Activated CD4-positive, alpha-beta T cell treated with anti-CD3 and anti-CD28 coated beads for 48 hours (primary cell): ENCODE data around the gene STAG2.
"Not testable (repeated sequence)": the region's sequence is repeated elsewhere in the genome, so short reads cannot be mapped to it uniquely, and the experiment has no call there.

Source experiments
- DNase-seq: peaks from one replicate; pipeline ENCODE4 v3.0.0-alpha.2; 2020

The STAG2 gene

DNA sequence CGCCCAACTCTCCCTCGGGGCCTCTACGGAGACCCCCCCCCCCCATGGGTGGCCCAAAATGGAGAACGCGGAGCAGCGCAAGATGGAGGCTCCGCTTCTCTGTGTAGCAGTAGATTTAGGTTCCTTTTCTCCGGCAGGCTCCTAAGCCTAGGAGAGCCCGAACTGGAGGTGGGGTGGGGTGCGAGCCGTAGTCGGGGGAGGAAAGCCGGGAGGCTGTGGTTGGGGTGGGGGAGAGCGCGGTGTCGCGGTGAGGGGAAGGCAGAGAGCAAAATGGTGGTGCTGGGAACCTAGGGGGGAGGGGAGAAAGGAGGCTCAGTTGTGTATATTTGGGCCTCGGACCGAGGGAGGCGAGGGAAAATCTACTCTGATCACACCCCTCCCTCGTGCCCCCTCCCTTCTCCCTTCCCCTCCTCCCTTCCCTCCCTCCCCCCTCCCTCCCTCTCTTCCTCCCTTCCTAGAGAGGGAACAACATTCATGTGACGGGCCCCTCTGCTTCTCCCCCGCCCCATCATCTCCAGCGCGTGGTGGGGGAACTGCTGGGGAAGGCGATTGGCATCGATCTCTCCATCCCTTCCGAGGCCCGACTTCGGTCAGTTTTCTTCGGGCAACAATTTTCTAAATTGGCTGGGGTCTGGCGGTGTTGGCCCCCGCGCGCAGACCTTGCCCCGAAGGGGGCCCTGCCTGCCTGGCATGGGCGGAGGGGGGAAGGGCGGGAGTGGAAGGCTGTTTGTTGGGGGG, at the start of gene STAG2:
Gene STAG2 (plus strand): TSS at position 439 of the 738 bp plus-strand sequence. CDS start 60,922 bp downstream, outside the sequence.
- peak; percentile 74 for DNase-seq

DNA sequence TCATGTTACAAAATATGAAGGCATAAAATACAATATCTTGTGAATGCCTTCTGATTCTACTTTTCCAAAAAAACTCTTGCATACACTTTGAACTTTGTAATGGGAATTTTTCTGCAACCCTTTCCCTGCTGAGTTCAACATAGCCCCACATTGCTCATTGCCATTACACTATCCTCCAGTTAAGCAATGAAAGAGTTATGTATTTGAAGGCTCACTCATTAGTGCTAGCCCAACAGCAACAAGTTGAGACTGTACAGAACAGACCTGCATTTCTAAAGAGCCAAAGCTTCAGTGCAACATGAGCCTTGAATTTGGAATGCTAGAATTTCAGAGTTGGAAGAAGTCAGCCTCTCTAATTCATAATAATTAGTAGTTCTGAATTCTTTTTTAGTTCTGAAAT, 44.4 kb upstream of the STAG2 start:
- DNase-seq: no peak

DNA sequence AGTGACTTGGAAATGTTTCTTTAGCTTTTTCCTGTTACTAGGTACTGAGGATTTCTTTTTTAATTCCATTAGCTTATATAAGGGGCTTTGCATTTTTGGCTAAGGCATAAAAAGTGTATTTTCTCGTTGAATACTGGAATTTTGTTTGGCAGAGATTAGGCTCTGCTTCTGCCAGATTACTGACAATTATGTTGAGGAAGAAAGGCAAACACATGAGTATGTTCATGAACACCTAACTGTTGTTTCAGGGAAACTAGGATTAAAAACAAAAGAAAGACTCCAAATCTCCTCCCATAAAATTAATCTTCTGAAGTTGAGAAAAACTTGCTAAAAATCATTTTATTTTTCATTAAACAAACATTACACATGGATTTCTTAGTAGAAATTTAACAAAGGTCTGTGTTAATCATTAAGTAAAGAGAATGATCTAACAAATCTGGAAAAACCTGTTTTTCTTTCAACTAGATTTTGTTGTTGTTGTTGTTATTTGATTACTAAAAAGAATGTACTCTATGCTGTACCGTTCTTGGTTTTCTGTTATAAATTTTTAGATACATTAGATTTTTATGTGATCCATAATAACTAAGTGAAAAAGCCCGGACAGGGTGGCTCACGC, 43.3 kb upstream of the STAG2 start:
- no peak for DNase-seq

DNA sequence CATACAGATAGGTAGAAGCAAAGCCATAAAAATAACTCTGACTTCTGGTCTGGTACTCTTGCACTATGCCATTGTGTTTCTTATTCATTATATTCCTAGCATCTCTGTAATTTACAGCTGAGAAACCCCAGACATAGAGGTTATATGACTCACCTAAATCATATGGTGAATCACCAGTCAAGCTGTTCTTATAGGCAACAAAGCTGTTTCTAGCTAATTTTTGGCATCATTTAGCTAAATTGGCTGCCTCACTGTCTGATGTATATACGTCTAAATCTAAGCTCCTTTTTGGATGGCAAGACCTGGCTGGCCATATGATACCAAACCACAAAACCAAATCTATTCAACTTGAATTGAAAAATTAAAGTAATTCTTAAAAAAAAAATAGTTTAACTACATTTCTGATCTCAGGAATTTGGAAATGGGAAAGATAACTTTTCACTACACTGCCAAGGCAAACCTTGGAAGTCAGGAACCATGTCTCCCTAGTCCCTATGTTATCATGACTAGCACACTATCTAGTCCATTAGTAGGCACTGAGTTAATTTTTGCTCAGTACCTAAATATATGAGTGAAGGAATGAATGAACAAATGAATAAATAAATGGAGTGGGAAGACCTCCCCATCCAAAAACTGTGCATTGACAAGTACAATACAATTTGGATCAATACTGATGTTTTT, 41.3 kb upstream of the STAG2 start:
- no peak for DNase-seq

DNA sequence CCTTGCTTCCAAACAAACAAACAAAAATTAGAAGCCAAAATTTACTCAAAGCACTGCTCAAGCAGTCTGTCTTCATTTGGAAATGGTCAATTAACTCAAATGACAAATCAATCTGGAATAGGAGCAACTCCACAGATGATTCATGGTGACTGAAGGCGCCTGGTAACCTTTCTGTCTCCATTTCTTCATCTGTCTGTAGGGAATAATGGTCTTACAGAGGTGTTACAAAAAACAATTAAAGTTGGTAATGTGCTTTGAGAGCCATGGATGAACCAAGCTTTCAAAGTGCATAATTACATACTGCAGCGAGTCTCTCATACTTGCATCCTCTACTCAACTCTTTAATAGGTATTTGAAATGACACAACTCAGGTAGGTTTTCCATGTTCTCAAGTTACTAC, 38.3 kb upstream of the STAG2 start:
- no peak for DNase-seq

DNA sequence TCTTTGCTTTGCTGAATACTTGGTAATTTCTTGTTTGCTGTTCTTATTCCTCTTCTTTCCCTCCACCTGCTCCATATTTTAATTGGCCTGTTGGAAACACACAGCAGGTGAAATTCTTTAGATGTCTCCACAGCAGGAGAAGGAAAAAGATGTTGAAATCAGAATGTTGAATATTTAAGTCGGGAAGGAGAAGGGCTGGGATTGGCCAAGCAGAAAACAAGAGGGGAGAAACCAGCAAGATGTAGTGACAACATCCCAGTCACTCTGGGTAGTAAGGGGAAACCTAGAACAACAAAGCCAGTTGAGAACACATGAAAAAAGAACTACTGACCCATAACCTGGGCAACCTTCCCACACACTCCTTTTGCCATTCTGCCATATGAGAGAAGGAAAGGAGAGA, 37.3 kb upstream of the STAG2 start:
- DNase-seq: no peak

DNA sequence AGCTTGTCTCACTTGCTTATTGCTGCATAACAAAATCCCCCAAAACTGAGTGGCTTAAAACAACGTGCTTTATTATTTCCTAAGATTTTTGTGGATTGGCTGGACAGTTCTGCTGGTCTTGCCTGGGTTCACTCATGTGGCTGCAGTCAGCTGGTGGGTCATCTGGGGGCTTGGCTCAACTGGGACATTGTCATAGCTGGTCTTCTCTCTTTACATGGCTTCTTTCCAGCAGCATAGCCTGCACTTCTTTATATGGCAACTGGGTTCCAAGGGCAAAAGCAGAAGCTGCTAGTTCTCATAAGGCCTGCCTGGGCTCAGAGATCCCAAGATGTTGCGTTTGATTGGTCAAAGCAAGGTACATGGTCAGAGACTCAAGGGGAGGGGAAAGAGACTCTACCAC, 33.7 kb upstream of the STAG2 start:
- DNase-seq: no peak

DNA sequence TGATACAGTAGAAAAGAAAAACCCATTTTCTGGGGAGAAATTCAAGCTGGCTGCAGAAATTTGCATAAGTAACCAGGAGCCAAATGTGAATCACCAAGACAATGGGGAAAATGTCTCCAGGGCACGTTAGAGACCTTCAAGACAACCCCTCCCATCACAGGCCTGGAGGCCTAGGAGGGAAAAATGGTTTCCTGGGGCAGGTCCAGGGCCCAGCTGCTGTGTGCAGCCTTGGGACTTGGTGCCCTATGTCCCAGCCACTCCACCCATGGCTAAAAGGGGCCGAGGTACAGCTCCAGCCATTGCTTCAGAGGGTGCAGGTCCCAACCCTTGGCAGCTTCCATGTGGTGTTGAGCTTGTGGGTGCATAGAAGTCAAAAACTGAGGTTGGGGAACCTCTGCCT, 29.5 kb upstream of the STAG2 start:
- not testable (repeated sequence) for DNase-seq

DNA sequence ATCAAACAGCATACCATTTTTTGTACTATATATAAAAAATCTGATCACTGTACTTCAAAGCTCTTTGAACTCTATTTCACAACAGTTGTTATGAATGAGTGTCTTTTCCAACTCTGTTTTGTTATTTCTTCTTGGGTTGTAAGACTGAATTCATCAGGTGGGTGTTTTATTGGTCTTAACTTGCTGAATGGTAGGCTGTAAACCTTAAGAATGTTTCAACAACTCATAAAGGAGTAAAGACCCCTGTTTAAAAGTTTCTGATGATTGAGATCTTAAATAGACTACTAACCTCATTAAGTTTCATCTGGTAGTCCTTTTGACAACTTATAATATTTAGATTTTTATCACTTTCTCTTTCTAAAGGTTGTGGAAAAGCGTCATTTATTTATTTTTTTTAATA, 18.4 kb upstream of the STAG2 start:
- no peak for DNase-seq

DNA sequence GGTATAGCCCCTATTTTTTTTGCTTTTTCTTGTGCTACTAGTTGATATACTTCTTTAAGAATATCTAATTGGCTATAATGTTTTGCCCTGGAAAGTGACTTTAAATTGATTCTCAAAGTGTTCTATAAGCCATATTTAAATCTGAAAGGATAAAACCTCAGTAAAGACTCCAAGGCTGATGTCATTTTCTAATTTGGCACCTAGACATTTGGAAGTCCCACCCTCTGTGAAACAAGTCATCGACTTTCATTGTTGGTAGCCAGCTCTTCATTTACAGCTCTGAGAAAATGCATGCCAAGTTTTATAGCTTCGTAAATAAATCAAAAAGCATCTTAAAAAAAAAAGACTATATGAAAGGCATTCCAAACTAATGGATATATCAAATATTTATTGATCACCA, 18.0 kb upstream of the STAG2 start:
- no peak for DNase-seq

DNA sequence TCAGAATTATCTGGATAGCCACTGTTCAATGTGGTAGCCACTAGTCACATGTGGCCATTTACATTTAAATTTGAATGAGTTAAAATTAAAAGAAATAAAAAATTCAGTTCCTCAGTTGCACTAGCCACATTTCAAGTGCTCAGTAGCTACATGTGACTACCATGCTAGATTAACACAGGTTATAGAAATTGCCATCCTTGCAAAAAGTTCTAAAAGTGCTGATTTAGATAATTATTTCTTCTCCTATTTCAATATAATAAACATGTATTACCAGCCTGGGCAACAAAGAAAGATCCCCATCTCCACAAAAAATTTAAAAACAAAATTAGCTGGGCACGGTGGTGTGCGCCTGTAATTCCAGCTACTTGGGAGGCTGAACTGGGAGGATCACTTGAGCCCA, 11.7 kb upstream of the STAG2 start:
- no peak for DNase-seq

DNA sequence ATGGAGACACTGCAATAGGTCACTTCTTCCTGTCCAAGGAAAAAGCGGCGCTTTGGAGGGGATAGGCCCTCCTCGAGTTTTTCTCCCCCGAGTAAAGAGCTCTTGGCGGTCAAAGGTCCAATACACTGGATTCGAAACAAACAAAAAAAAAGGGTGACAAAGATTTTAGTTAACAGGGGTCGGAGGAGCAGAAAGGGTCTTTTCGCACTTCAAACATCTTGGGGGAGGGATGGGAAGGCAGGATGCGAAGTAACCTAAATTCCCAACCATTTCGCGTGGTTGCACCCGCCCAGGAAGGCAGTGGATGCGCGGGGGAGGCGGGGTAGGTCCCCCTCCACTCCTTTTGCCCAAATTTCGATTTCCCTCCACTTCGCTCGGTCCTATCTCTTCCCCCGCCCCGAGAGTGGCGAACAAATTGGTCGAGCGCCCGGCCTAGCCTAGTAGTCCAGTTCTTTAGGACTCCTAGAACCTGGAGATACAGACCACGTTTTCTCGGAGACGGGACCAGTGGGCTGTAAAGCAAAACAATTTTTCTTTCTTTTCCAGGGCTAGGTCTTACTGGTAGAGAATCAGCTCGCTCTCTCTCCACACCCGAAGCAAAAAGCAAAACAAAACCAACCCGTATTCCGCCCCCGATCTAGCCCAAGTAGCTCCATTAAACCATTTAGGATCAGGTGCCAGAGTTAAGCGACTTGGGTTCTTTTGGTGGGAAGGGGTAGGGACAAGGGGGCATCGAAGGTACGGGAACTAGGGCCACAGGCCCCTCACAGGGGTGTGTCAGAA, 2.0 kb upstream of the STAG2 start:
- peak; percentile 10 for DNase-seq

DNA sequence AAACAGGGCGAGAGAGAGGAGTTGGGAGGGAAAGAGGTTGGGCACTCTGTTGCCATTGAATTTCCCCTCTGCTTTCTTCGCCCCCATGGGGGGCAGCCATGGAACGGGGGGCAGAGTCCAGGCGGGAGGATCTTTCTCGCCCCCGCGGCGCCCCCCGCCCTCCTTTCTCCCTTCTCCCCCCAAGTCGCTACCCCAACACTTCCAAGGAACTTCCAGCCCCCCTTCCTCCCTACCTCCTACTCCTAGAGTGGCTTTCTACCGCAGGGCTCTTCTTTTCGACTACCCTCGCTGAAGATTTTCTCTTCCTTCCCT, 594 bp upstream of the STAG2 start:
- DNase-seq: no peak

DNA sequence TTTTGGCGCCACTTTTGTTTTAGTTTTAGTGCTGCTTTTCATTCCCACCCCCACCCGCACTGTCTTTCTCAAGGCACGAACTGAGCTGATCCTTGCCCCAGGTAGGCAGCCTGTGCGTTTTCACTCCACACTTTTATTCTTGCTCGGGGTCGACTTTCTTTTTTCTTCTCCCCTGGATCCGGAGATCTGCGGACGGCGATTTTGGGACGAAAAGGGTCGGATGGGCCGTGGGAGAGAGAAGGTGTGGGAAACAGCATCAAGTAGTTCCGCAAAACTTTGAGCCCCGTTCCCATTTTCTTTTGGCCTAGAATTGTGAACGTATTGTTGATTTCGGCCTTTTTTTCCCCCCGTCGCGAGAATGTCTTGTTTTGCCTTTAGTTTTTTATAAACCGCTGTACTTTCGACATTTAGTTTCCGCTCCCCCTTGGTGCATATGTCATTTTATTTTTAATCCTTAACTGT, 531 bp downstream of the STAG2 start:
- no peak for DNase-seq

DNA sequence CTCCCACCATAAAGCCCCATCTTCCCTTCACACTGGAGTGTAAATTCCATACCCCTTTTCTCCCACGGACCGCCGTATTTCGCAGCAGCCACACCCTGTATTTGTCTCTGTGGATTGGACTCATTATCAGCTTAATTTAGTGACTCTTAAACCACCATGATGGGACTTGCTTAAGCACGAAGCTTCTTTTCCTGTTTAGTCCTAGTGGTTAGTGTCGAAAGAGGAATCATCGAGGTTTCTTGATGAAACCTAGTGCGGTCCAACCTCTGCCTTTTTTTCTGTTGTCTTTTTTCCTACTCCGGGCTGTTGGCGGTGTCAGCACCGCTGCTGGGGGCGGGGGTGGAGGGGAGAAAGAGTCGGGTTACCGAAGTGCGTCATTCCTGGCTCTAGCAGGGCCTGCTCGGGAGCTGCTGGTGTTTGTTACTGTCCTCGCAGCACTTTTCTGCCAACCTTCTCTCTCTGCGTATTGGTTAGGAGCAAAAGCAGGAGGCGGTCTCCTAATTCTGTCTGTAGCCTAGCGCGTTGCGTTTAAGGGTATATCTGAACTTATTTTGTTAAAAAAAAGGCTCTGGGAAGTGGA, 1.4 kb downstream of the STAG2 start:
- DNase-seq: peak; percentile 90

DNA sequence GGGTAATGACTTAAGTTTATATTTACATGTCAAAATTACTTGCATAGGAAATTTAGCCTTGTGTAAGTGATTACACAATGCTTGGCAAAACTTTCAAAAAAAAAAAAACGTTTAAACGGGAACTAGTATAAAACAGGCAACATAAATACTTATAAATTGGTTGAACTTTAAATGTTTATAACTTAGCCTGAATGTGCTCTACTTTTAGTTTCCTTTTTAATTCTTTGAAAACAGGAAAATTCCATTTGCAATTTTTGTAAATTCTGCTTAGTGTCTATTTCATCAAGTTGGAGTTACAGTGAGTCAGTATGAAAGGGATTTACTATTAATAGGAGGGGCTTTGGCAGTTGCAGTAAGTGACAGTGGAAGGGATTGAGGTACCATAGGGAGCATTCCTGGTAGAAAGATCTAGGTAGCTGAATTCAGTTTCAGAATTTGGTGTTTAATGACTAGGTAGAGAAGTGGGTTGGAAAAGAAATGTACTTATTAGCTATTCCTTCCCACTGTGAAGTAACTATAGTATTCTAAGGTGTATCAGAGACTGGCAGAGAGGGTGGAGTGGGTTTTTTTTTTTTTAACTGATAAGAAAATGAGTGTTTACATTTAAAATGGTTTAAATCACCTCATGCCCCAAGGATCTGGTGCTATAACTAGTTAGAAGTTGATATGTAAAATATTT, 2.8 kb downstream of the STAG2 start:
- no peak for DNase-seq

DNA sequence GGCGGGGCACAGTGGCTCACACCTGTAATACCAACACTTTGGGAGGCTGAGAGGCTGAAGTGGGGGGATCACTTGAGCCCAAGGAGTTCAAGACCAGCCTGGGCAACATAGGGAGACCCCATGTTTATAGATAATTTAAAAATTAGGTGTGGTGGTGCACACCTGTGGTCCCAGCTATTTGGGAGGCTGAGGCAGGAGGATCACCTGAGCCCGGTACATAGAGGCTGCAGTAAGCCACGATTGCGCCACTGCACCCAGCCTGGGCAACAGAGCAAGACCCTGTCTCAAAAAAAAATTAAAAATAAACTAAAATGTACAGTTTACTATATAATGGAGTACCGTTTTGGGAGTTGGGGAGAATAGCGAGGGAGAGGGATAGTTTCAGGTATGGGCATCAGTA, 4.2 kb downstream of the STAG2 start:
- no peak for DNase-seq

DNA sequence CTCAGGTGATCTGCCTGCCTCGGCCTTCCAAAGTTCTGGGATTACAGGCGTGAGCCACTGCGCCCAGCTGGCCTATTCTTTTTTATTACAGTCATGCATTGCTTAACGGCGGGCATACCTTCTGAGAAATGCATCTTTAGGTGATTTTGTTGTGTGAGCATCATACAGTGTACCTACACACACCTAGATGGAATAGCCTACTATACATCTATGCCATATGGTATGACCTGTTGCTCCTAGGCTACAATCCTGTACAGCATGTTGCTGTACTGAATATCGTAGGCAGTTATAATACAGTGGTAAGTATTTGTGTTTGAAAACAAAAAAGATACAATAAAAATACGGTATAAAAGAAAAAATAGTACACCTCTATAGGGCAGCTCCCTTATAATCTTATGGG, 6.0 kb downstream of the STAG2 start:
- no peak for DNase-seq

DNA sequence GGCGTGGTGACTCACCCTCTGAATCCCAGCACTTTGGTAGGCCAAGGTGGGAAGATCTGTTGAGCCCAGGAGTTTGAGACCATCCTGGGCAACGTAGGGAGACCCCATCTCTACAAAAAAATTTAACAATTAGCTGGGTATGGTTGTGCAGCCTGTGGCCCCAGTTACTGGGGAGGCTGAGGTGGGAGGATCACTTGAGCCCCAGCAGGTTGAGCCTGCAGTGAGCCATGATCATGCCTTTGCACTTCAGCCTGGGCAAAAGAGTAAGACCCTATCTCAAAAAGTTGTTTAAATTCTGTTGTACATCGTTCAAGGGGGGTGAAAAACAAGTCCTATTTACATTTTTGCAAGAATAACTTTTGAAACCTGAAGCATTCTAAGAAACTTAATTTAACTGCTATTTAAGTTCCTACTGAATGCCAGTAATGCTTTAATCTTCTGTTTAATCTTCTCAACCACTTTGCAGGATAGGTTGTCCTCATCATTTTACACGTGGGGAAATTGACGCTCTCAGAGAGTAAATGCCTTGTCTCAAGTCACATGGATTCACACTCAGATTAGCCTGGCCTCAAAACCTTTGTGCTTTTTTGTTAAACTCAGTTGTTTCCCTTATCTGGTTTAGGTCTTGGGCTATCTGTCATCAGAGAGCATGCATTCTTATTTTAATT, 7.0 kb downstream of the STAG2 start:
- no peak for DNase-seq

DNA sequence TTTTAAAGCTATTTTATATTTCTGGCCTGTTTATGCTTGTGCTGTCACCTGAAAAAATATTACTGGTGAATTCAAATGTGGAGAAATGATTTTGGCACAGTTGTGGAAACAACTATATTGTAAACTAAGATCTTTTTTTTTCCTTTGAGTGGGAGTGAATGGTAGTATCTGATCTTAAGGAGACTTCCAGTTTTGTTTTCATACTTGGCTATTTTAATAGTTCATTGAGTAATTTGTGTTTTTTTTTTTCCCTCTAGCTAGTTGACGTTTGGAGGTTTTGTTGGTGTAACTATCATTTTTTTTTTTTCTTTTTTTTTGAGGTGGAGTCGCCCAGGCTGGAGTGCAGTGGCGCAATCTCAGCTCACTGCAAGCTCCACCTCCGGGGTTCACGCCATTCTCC, 10.5 kb downstream of the STAG2 start:
- no peak for DNase-seq

DNA sequence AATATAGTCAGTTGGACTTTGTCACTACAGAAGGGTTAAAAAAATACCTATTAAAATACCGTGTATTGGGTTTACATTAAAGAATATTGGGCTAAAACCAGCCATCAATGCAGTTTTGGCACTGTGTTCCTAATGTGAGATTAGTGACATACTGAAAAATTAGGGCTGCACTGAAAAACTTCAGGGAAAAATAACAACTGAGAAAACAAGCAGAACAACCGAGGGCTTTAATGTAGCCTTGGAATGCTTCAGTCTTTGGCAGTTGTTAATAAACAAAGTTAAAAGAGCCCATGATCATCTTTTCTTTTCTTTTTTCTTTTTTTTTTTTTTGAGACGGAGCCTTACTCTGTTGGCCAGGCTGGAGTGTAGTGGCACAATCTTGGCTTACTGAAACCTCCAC, 12.4 kb downstream of the STAG2 start:
- no peak for DNase-seq

DNA sequence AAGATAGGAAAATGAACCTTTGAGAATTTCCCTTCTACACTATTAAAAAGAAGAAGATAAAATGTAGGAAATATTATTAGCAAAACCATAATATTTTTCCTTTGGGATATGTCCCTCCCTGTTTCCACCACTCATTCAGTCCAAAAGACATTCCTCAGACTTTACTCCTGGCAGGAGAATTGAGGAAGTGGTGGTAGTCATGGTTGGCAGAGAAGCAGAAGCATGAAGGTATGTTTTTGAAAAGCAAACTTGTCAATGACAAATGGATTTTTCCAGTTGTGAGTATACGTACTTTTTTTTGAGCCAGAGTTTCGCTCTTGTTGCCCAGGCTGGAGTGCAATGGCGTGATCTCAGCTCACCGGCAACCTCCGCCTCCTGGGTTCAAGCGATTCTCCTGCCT, 13.7 kb downstream of the STAG2 start:
- no peak for DNase-seq
